Loucy (cell line): ENCODE measurements around the gene CRYBG3.

Source experiments
- H2AFZ ChIP-seq: fragments of 200-600 bp; sonication (generic); 2 replicates; pipeline ENCODE4 v1.6.0; 2016; ENCODE audit warnings: antibody characterized with exemption, mild to moderate bottlenecking, low read length, moderate library complexity
- H3F3A ChIP-seq: fragments of 200-600 bp; 2 replicates; pipeline ENCODE4 v1.6.0; 2016; ENCODE audit warnings: antibody characterized with exemption, low read depth, mild to moderate bottlenecking
- H3K27me3 ChIP-seq: fragments of 200-600 bp; sonication (generic); 2 replicates; pipeline ENCODE4 v1.6.1; 2014; ENCODE audit warnings: low read length, mild to moderate bottlenecking; ENCODE audit not compliant: insufficient read depth, poor library complexity, severe bottlenecking
- H3K36me3 ChIP-seq: fragments of 200-600 bp; sonication (generic); 2 replicates; pipeline ENCODE4 v1.6.1; 2016; ENCODE audit warnings: low read length; ENCODE audit not compliant: insufficient read depth
- H3K4me1 ChIP-seq: fragments of 200-600 bp; sonication (generic); 2 replicates; pipeline ENCODE4 v1.5.1; 2014; ENCODE audit warnings: low read length, mild to moderate bottlenecking; ENCODE audit not compliant: insufficient read depth, poor library complexity, severe bottlenecking
- H3K4me2 ChIP-seq: fragments of 200-600 bp; sonication (generic); 2 replicates; pipeline ENCODE4 v1.6.0; 2014; ENCODE audit warnings: antibody characterized with exemption, low read length, low read depth, mild to moderate bottlenecking; ENCODE audit not compliant: poor library complexity, severe bottlenecking
- H3K4me3 ChIP-seq: fragments of 200-600 bp; sonication (generic); 2 replicates; pipeline ENCODE4 v1.5.1; 2014; ENCODE audit warnings: low read length, mild to moderate bottlenecking, mixed read lengths; ENCODE audit not compliant: poor library complexity, severe bottlenecking
- H3K79me2 ChIP-seq: fragments of 200-600 bp; sonication (generic); 2 replicates; pipeline ENCODE4 v1.6.1; 2014; ENCODE audit warnings: low read length; ENCODE audit not compliant: insufficient read depth
- H3K9ac ChIP-seq: fragments of 200-600 bp; sonication (generic); 2 replicates; pipeline ENCODE4 v1.6.0; 2014; ENCODE audit warnings: mild to moderate bottlenecking, low read depth, low read length, moderate library complexity; ENCODE audit not compliant: poor library complexity, severe bottlenecking
- H3K9me2 ChIP-seq: fragments of 200-600 bp; sonication (generic); replicated peaks from 2 replicates; pipeline ENCODE4 v1.6.1; 2016; ENCODE audit warnings: low read depth, low read length, mixed read lengths
- H3K9me3 ChIP-seq: fragments of 200-600 bp; sonication (generic); 2 replicates; pipeline ENCODE4 v1.6.1; 2014; ENCODE audit warnings: mild to moderate bottlenecking, antibody characterized with exemption, low read length, low read depth; ENCODE audit not compliant: insufficient read depth
- H4K20me1 ChIP-seq: fragments of 200-600 bp; sonication (generic); 2 replicates; pipeline ENCODE4 v1.6.0; 2014; ENCODE audit warnings: antibody characterized with exemption, low read length, mild to moderate bottlenecking; ENCODE audit not compliant: insufficient read depth, poor library complexity, severe bottlenecking
- EZH2phosphoT487 ChIP-seq: fragments of 200-600 bp; IDR thresholded peaks from 2 replicates; pipeline ENCODE4 v1.6.1; 2018; ENCODE audit warnings: antibody characterized with exemption, mild to moderate bottlenecking, moderate library complexity, borderline replicate concordance
- TF ChIP-seq, protein P1 (sequence below): fragments of 200-600 bp; sonication (generic); conservative IDR thresholded peaks from 2 replicates; pipeline ENCODE4 v1.5.1; 2014; ENCODE audit warnings: mild to moderate bottlenecking, antibody characterized with exemption, low read length

The CRYBG3 gene

DNA sequence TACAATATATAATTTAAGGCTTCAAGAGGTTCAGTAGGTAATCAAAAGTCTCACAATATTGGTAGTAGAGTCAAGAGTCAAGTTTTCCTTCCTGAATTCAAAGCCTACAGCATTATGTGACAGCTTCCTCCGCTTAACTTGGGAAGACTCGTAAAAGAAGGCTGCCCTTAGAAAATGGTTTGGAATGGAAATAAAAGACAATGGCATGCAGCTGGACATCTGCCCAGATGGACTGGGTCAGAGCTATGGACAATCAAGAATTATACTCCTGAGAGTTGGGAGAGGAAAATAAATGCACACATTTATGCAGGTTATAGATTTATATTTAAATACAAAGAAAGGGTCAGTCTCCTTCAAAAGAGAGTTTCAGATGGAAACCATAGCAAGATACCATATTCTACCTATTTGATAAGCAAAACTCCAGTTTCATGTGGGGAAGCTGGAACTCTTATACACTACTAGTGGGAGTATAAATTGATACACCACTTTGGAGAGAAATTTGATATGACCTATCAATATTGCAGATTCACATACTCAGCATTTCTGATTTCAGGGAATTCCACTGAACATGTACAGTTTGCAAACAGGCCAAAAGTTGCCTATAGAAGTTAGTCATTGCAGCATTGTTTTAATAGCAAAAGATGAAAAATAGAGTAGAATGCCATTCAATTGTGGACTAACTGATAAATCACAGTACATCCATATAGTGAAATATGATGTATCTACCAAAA, 6.1 kb downstream of the CRYBG3 start:
- TF ChIP-seq, protein P1, sequence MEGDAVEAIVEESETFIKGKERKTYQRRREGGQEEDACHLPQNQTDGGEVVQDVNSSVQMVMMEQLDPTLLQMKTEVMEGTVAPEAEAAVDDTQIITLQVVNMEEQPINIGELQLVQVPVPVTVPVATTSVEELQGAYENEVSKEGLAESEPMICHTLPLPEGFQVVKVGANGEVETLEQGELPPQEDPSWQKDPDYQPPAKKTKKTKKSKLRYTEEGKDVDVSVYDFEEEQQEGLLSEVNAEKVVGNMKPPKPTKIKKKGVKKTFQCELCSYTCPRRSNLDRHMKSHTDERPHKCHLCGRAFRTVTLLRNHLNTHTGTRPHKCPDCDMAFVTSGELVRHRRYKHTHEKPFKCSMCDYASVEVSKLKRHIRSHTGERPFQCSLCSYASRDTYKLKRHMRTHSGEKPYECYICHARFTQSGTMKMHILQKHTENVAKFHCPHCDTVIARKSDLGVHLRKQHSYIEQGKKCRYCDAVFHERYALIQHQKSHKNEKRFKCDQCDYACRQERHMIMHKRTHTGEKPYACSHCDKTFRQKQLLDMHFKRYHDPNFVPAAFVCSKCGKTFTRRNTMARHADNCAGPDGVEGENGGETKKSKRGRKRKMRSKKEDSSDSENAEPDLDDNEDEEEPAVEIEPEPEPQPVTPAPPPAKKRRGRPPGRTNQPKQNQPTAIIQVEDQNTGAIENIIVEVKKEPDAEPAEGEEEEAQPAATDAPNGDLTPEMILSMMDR, result no peak
- no peak for TF ChIP-seq EZH2phosphoT487
- Histone ChIP-seq H3K9me2 (no peaks in the 10 kb centered on the region), H3F3A (no peaks in the 10 kb centered on the region), H3K27me3 (peaks cover 3% of the 10 kb centered on the region), H2AFZ (no peak overlapping the region), H3K9ac (no peak overlapping the region), H3K79me2 (no peaks in the 10 kb centered on the region), H4K20me1 (no peaks in the 10 kb centered on the region), H3K9me3 (no peaks in the 10 kb centered on the region), H3K4me2 (no peak overlapping the region), H3K4me1 (peaks cover 12% of the 10 kb centered on the region), H3K36me3 (no peaks in the 10 kb centered on the region), H3K4me3 (no peak overlapping the region)

DNA sequence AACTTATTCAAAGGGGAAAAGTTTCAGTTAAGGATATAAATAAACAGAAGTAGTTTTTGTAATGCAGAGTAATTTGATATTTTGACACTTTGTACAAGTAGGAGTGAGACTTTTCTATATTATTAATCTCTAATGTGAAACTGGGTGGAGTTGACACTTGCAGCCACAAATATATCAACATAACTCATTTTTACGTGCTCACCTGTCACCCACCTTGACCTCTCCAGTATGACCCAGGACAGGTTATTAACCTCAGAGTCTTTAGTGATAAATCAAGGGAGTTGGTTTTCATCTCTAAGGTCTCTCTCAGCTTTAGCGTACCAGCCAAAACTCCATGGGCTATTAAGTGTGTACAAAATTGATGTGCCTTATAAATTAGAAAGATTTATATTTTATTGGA, 7.4 kb downstream of the CRYBG3 start:
- no peaks in the 10 kb centered on the region for H3K27me3 ChIP-seq

DNA sequence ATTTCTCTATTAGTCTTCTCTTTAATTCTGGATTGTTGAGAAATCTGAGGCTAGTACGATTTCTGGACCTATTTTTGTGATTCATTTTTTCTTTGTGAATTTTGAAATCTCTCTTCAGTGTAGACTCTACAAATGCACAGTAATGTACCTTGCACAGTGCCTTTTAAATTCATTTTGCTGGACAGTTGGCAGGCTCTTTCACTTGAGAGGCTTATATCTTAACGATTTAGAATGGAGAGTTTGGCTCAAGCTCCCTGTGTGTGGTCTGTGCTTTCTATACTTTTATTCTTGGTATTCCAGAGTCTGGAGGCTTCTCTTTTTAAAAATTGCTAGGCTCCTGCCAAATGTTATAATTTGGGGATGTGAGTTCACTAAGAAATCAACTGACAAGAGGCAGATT, 8.8 kb downstream of the CRYBG3 start:
- no peaks in the 10 kb centered on the region for H3F3A ChIP-seq
- TF ChIP-seq, protein P1, result no peak
- no peak for TF ChIP-seq EZH2phosphoT487
- no peak overlapping the region for H2AFZ ChIP-seq
- H4K20me1 ChIP-seq, result no peaks in the 10 kb centered on the region
- H3K4me3 ChIP-seq, result no peak overlapping the region
- H3K9me3 ChIP-seq, result no peaks in the 10 kb centered on the region
- H3K36me3 ChIP-seq, result no peaks in the 10 kb centered on the region
- H3K9ac ChIP-seq, result no peak overlapping the region
- no peaks in the 10 kb centered on the region for H3K9me2 ChIP-seq
- H3K4me2 ChIP-seq, result no peak overlapping the region
- no peaks in the 10 kb centered on the region for H3K79me2 ChIP-seq
- H3K4me1 ChIP-seq, result no peaks in the 10 kb centered on the region
- H3K27me3 ChIP-seq, result no peaks in the 10 kb centered on the region

More for the DNA sequence above, 7.4 kb downstream of the CRYBG3 start:
- no peak overlapping the region for H3K9ac ChIP-seq
- H3K9me2 ChIP-seq, result no peaks in the 10 kb centered on the region
- H3K9me3 ChIP-seq, result no peaks in the 10 kb centered on the region
- H3K79me2 ChIP-seq, result no peaks in the 10 kb centered on the region
- no peaks in the 10 kb centered on the region for H3K36me3 ChIP-seq
- no peak overlapping the region for H3K4me2 ChIP-seq
- no peak overlapping the region for H2AFZ ChIP-seq
- no peaks in the 10 kb centered on the region for H3F3A ChIP-seq
- H4K20me1 ChIP-seq, result no peaks in the 10 kb centered on the region
- no peak overlapping the region for H3K4me3 ChIP-seq
- no peak for TF ChIP-seq EZH2phosphoT487
- TF ChIP-seq, protein P1, result no peak
- no peaks in the 10 kb centered on the region for H3K4me1 ChIP-seq
